Measurements from ENCODE around the gene ZNF682.
"Not testable (repeated sequence)": the region's sequence is repeated elsewhere in the genome, so short reads cannot be mapped to it uniquely, and the experiment has no call there.

The ZNF682 gene

GRCh38 chr19:20039203-20039723 is at the start of gene ZNF682:
Gene ZNF682 (minus strand): TSS chr19:20039505. CDS start chr19:20039345, 160 bp downstream.
- DNase-seq, result peak; percentile 86

- DNase-seq, result not testable (repeated sequence)
Observed at GRCh38 chr19:20082876-20083275, 43.6 kb upstream of the ZNF682 start.

DNA sequence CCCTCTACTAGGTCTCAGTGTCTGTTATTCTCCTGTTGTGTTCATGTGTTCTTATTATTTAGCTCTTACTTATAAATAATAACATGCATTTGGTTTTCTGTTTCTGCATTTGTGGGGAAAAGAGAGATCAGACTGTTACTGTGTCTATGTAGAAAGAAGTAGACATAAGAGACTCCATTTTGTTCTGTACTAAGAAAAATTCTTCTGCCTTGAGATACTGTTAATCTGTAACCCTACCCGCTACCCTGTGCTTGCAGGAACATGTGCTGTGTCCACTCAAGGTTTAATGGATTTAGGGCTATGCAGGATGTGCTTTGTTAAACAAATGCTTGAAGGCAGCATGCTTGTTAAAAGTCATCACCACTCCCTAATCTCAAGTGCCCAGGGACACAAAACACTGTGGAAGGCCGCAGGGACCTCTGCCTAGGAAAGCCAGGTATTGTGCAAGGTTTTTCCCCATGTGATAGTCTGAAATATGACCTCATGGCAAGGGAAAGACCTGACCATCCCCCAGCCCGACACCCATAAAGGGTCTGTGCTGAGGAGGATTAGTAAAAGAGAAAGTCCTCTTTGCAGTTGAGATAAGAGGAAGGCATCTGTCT is 43.0 kb upstream of the ZNF682 start:
- not testable (repeated sequence) for DNase-seq

- no peak for DNase-seq
Observed at GRCh38 chr19:20080656-20081055, 41.4 kb upstream of the ZNF682 start.

DNA sequence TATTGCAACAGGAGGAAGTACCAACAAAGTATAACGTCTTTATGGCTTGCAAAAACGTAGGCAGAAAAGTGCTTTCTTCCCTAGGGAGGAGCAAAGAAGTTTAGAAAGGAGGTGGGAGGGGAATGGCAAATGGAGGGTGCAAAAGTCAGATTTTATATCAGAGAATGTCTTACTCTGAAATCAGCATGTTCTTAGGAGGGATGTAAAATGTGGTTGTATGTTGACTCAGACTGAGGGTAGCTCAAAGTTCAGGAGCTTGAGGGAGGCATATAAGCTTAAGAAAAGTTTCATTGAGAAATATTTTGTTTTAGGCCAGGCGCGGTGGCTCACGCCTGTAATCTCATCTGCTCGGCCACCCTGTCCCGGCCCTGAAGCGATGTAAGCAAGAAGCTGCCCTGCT is 40.2 kb upstream of the ZNF682 start:
- DNase-seq, result no peak

DNA sequence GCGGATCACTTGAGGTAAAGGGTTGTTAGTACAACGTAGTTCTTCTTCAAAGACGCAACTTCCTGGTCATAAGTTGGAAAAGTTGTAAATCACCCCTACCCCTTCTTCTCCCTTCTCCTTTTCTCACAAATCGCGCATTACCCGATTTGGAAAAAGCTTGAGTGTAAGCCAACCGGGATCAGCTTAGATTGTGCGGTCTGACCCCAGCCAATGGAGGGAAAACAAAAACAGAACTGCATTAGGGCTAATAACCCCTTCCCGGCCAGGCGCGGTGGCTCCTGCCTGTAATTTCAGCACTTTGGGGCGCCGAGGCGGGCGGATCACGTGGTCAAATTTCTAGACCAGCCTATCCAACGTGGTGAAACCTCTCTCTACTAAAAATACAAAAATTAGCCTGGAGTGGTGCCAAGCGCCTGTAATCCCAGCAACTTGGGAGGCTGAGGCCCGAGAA is 39.3 kb upstream of the ZNF682 start:
- no peak for DNase-seq

DNA sequence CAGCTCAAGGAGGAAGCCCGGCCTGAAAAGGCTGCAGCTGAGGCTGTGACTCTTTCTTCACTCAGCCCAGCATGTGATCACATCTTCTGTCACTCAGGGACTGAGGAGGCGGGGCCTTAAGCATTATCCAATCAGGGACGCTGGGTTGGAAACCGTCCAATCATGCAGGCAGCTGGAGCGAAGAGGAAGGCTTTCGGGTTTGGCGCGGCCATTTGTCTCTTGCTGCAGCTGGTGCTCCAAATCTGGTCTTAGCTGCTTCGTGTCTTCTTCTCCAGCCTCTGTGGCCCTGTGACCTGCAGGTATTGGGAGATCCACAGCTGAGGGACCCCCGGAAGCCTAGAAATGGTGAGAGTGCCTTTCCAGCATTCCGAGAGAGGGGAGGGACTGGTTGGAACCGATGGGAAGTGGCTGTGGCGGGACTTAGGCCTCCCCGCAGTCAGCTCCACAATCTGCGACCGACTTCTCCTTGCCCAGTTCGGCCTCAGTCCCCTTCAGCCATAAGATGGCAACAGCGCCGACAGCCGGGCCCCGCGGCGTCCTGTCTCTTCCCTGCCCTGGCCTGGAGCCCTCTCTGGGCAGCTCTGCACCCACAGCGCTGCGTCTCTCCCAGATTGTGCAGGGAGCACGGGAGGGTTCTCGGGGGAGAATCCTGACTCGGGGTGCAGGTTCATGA is 38.6 kb upstream of the ZNF682 start, which contains the start of gene ZNF90:
Gene ZNF90 (plus strand): TSS at position 210 of the 673 bp plus-strand sequence. CDS start 133 bp downstream, at position 343.
- DNase-seq, result peak; percentile 45

DNA sequence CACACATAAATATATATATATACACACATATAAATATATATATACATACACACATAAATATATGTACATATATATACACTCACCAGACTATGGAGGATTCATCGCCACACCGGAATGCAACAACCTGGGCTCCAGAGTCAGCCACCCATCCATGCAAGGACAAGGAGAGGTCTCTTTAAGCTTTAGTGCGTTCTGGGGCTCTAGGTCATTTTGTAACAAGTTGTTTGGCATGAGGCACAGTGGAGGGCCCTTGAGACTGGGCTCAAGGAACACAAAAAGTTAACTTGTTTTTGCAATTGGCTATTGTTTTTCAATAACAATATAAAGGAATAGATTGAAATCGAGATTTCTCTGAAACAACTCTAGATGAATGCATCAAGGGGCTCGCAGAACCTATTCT is 33.6 kb upstream of the ZNF682 start:
- DNase-seq, result no peak

DNA sequence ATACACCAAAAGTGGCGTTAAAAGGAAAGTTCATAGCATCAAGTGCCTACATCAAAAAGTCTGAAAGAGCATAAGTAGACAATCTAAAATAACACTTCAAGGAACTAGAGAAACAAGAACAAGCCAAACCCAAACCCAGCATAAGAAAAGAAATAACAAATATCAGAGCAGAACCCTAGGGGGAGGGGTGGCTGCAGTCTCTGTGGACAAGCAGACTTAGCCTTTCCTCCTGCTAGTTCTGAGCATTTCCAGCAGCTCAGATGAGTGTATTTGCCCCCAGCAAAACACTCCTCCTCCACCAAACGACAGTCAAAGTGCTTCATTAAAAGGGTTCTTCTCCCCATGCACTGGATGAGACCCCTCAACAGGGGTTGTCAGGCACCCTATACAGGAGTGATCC is 31.4 kb upstream of the ZNF682 start:
- DNase-seq, result no peak

GRCh38 chr19:20068559-20068958 is 29.3 kb upstream of the ZNF682 start:
- not testable (repeated sequence) for DNase-seq

- DNase-seq, result no peak
Observed at GRCh38 chr19:20067943-20068342, 28.6 kb upstream of the ZNF682 start.

DNA sequence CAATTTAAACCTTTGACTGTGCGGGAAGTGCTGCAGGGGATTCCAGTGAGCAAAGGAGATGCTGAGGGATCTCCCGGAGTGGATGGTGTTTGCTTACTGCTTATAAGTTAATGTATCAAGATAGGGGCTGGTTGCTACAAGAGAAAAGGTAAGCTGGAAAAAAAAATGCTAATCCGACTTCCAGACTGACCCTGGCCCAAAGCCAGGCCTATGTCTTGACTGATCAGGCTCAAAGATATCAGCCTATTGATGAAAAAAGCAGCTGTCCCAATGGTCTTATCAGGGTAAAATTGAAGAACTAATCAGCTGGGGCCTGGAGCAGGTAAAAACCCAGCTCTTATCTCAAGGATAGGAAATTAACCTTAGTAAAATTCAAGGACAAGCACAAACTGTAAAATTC is 27.6 kb upstream of the ZNF682 start:
- DNase-seq, result no peak

GRCh38 chr19:20060282-20060681 is 21.0 kb upstream of the ZNF682 start:
- DNase-seq, result no peak

- DNase-seq, result not testable (repeated sequence)
Observed at GRCh38 chr19:20058738-20059137, 19.4 kb upstream of the ZNF682 start.

- peak; percentile 48 for DNase-seq
Observed at GRCh38 chr19:20051841-20052768, 12.8 kb upstream of the ZNF682 start.

- DNase-seq, result not testable (repeated sequence)
Observed at GRCh38 chr19:20045742-20046141, 6.4 kb upstream of the ZNF682 start.

- DNase-seq, result no peak
Observed at GRCh38 chr19:20044663-20045062, 5.4 kb upstream of the ZNF682 start.

- no peak for DNase-seq
Observed at GRCh38 chr19:20038358-20039202, 725 bp downstream of the ZNF682 start.

DNA sequence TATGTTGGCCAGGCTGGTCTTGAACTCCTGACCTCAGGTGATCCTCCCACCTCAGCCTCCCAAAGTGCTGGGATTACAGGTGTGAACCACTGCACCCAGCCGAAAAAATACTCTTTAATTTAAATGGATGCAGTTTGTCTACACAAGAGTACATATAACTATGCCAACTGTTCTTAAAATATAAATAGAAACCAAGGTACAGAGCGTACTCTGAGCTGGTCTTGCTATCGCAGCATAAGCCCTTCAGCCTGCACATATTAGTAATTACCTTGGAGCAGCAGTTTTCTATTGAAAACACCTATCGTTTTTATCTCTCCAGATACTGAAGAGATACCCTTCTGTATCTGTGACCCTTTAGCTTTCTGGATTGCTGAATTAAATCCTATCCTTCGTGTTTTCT is 3.4 kb downstream of the ZNF682 start:
- DNase-seq, result no peak

- DNase-seq, result no peak
Observed at GRCh38 chr19:20028611-20029010, 10.7 kb downstream of the ZNF682 start.

DNA sequence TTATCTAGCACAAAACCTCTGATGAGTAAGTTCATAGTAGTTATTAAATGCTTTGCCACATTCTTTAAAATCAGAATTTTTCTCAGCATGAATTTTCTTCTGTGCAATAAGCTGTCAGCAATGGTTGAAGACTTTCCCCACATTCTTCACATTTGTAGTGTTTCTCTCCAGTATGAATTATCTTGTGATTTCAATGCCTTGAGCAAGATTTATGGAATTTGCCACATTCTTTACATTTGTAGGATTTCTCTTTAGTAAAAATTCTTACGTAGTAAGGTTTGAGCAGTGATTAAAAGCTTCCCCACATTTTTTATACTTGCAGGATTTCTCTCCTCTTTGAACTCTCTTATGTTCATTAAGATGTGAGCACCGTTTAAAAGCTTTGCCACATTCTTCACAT is 33.6 kb downstream of the ZNF682 start:
- no peak for DNase-seq

DNA sequence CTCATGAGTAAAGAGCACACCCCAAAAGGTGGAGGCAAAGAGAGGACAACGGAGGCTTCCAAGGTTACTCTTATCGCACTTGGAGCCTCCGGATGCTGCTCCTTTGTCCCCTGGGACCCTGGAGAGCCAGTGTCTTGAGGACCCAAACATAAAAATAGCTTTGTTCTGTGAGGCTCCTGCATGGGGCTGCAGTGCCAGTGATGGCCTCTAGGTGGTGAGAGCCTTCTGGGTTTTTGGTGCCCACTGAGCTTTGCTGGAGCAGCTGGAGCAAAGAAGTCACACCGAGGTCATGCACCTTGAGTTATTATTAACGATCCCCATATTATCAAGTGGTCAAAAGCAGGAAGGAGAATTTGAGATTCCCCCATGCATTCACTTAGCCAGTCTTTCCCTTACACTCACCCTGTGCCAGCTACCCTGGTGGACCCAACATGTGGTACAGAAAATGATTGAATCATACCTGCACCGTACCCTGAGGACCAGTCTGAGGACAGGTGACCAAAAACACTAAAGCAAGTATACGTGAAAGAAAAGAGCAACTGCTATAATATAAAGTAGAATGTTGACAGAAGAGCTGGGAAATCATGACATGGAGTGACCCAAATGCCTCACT is 41.5 kb downstream of the ZNF682 start:
- DNase-seq, result no peak

All from inflammatory macrophage treated with lipopolysaccharide for 4 hours (primary cell).